ENCODE measurements around the gene NMNAT2. TPM values are rescaled to one million over a fixed set of nuclear protein-coding genes. Genes with fewer than 3 reads are reported as not detected.

The NMNAT2 gene
- total and polyA plus RNA-seq, 2 experiments from 2014 or later, result 3.6 to 10.0 TPM

- no peaks in the 10 kb centered on the region for H3K9me2 ChIP-seq (ENCODE audit: insufficient read depth)
- H3F3A ChIP-seq (replicated peaks; ENCODE audit: low read depth), result no peaks in the 10 kb centered on the region
- DNase-seq (ENCODE audit: low spot score) (peak; percentile 89), ATAC-seq (peak; percentile 97)
- Mint-ChIP-seq H3K36me3 (ENCODE audit: low read depth) (no peaks in the 10 kb centered on the region), H3K9me3 (no peaks in the 10 kb centered on the region), H3K4me3 (no peak overlapping the region), H3K27me3 (ENCODE audit: insufficient read depth, low read depth, poor library complexity) (peaks cover 2% of the 10 kb centered on the region), H3K27ac (no peak overlapping the region), H3K4me1 (peaks cover 23% of the 10 kb centered on the region)
- TF ChIP-seq ZNF114 (CRISPR knock-in tag; IDR thresholded peaks at IDR 0.05) (no peak), JUNB (IDR thresholded peaks at IDR 0.05; ENCODE audit: unreplicated experiment) (no peak), CTCF (conservative IDR thresholded peaks at IDR 0.05; ENCODE audit: low read depth in 2 of 2) (peak; percentile 82 to 89), EZH2 (IDR thresholded peaks at IDR 0.05; ENCODE audit: low read depth, unreplicated experiment) (no peak), ZNF462 (CRISPR knock-in tag; IDR thresholded peaks at IDR 0.05) (peak; percentile 10; the same call in 1 of the 2 replicates)
- no peak overlapping the region for H3K4me3 ChIP-seq
- H3K4me1 ChIP-seq (ENCODE audit: insufficient read depth), result no peaks in the 10 kb centered on the region
- no peak overlapping the region for H3K4me2 ChIP-seq
- H2AFZ ChIP-seq, result peak overlapping the region; percentile 29; the same call in 1 of the 2 replicates
- H4K20me1 ChIP-seq (replicated peaks; ENCODE audit: insufficient read depth), result no peaks in the 10 kb centered on the region
- no peak overlapping the region for H3K27ac ChIP-seq (ENCODE audit: low read depth)
- H3K27me3 ChIP-seq (ENCODE audit: insufficient read depth), result no peaks in the 10 kb centered on the region
- no peaks in the 10 kb centered on the region for H3K36me3 ChIP-seq (ENCODE audit: insufficient read depth)
- H3K79me2 ChIP-seq (replicated peaks; ENCODE audit: insufficient read depth), result no peaks in the 10 kb centered on the region
Measured at GRCh38 chr1:183227422-183228346, 190.5 kb downstream of the NMNAT2 start.
